Caco-2 (cell line): Measurements from ENCODE around the gene CREBBP. TPM values are rescaled to one million over a fixed set of nuclear protein-coding genes. Genes with fewer than 3 reads are reported as not detected.

Experiments
- BruUV-seq: library from RNA; stranded (reverse); fragments of 400-500 nt; replicated peaks from 2 replicates; lab custom pipeline; 2021; lab: Mats Ljungman, UMichigan
- CTCF ChIA-PET: fragments of 300-600 bp; sonication (Branson Sonifier 250); formaldehyde crosslinking; loops from one replicate; lab custom pipeline; 2022; ENCODE audit warnings: antibody characterized with exemption; lab: Charles Lee
- POLR2A ChIA-PET: fragments of 300-600 bp; sonication (Branson Sonifier 250); formaldehyde crosslinking; loops from one replicate; lab custom pipeline; 2022; ENCODE audit warnings: antibody characterized with exemption; lab: Charles Lee
- DNase-seq, 2 experiments: peaks; one replicate each; pipeline versions ENCODE4 v3.0.0 to v3.0.0-alpha.2; 2020 to 2022
- H3K27me3 ChIP-seq: replicated peaks from 2 replicates; pipeline ENCODE4 v1.6.0; 2011; ENCODE audit warnings: low read length; ENCODE audit not compliant: control insufficient read depth, insufficient read depth
- H3K36me3 ChIP-seq: 2 replicates; pipeline ENCODE4 v1.5.1; 2011; ENCODE audit warnings: low read length; ENCODE audit not compliant: control insufficient read depth, insufficient read depth
- H3K4me1 ChIP-seq: fragments of 250-450 bp; sonication (Bioruptor Pico); 2 replicates; pipeline ENCODE4 v1.5.1; 2020; ENCODE audit warnings: mild to moderate bottlenecking
- H3K4me3 ChIP-seq: 2 replicates; pipeline ENCODE4 v1.5.1; 2011; ENCODE audit warnings: low read depth, mild to moderate bottlenecking, control low read depth, low read length
- H3K9me3 ChIP-seq: fragments of 250-450 bp; sonication (Bioruptor Pico); 2 replicates; pipeline ENCODE4 v1.5.1; 2020; ENCODE audit warnings: mild to moderate bottlenecking, moderate library complexity
- H3K27ac Mint-ChIP-seq: one replicate; pipeline ENCODE4 v1.8.0; 2022; ENCODE audit warnings: mixed read lengths; ENCODE audit not compliant: unreplicated experiment
- H3K27me3 Mint-ChIP-seq: one replicate; pipeline ENCODE4 v1.8.0; 2022; ENCODE audit warnings: mixed read lengths; ENCODE audit not compliant: insufficient read depth, unreplicated experiment
- H3K36me3 Mint-ChIP-seq: one replicate; pipeline ENCODE4 v1.8.0; 2022; ENCODE audit warnings: mild to moderate bottlenecking, mixed read lengths; ENCODE audit not compliant: insufficient read depth, unreplicated experiment
- H3K4me1 Mint-ChIP-seq: one replicate; pipeline ENCODE4 v1.8.0; 2022; ENCODE audit warnings: low read depth, mixed read lengths; ENCODE audit not compliant: unreplicated experiment
- H3K4me3 Mint-ChIP-seq: one replicate; pipeline ENCODE4 v1.8.0; 2022; ENCODE audit warnings: mild to moderate bottlenecking, moderate library complexity, mixed read lengths; ENCODE audit not compliant: unreplicated experiment
- H3K9me3 Mint-ChIP-seq: one replicate; pipeline ENCODE4 v1.8.0; 2022; ENCODE audit warnings: mixed read lengths; ENCODE audit not compliant: unreplicated experiment
- intact Hi-C: fragments of 100-400 bp; cut with micrococcal nuclease; formaldehyde crosslinking; loops from one replicate; pipeline ENCODE4 v1.10.0; 2022; ENCODE audit not compliant: unreplicated experiment
- total RNA-seq: library from RNA; stranded (reverse); gene quantifications from 2 replicates; pipeline ENCODE4 v1.2.3, GENCODE V29; 2022
- TF ChIP-seq, protein P1 (sequence below), 2 experiments: fragments of 200-600 bp in 1 of 2; IDR thresholded peaks; 1 replicate in 1 of 2; 2 replicates in 1 of 2; pipeline versions ENCODE4 v1.5.1 to v1.8.0; 2011 to 2022; ENCODE audit warnings: antibody characterized with exemption in 1 of 2, control low read depth in 1 of 2, inconsistent platforms in 1 of 2, low read depth in 1 of 2, low read length in 1 of 2, mild to moderate bottlenecking in 1 of 2, moderate library complexity in 1 of 2; ENCODE audit not compliant: insufficient read depth in 1 of 2, severe bottlenecking in 1 of 2, unreplicated experiment in 1 of 2

CREBBP gene
- total RNA-seq, 1 experiment from 2014 or later: 65.3 TPM

DNA sequence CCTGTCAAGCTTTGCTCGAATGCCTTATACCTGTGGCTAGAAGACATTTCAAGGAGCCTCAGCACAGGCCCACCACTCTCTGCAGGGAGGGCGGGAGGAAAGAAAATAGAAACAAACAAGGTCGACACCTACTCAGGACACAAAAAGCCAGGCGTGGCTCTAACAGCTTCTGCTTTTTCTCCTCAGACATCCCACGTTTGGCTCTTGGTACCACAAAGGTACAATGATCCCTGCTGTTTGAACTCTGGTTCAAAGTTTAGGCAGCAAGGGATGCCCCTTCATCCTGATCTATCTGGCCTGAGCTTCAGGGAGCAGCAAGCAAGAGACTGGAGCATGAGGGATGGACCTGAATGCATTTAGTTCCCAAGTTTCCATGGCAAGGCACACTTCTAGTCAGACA is 57.1 kb downstream of the CREBBP start:
- H3K36me3 Mint-ChIP-seq: peaks cover 15% of the 10 kb centered on the region
- ChIA-PET CTCF (no interaction called here), POLR2A (no interaction called here)
- Histone ChIP-seq H3K27me3 (no peaks in the 10 kb centered on the region), H3K4me3 (no peak overlapping the region), H3K9me3 (no peaks in the 10 kb centered on the region), H3K36me3 (no peaks in the 10 kb centered on the region), H3K4me1 (no peaks in the 10 kb centered on the region)
- no TSS peak for BruUV-seq
- no peaks in the 10 kb centered on the region for H3K4me1 Mint-ChIP-seq
- H3K27ac Mint-ChIP-seq: no peak overlapping the region
- intact Hi-C loops: no loop called here
- no peaks in the 10 kb centered on the region for H3K9me3 Mint-ChIP-seq
- TF ChIP-seq, protein P1, sequence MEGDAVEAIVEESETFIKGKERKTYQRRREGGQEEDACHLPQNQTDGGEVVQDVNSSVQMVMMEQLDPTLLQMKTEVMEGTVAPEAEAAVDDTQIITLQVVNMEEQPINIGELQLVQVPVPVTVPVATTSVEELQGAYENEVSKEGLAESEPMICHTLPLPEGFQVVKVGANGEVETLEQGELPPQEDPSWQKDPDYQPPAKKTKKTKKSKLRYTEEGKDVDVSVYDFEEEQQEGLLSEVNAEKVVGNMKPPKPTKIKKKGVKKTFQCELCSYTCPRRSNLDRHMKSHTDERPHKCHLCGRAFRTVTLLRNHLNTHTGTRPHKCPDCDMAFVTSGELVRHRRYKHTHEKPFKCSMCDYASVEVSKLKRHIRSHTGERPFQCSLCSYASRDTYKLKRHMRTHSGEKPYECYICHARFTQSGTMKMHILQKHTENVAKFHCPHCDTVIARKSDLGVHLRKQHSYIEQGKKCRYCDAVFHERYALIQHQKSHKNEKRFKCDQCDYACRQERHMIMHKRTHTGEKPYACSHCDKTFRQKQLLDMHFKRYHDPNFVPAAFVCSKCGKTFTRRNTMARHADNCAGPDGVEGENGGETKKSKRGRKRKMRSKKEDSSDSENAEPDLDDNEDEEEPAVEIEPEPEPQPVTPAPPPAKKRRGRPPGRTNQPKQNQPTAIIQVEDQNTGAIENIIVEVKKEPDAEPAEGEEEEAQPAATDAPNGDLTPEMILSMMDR (IDR thresholded peaks at IDR 0.05; ENCODE audit: insufficient read depth in 1 of 2, low read depth in 1 of 2, low read length in 1 of 2, severe bottlenecking in 1 of 2, unreplicated experiment in 1 of 2): no peak
- H3K27me3 Mint-ChIP-seq: no peaks in the 10 kb centered on the region
- no peak overlapping the region for H3K4me3 Mint-ChIP-seq
- DNase-seq: no peak

DNA sequence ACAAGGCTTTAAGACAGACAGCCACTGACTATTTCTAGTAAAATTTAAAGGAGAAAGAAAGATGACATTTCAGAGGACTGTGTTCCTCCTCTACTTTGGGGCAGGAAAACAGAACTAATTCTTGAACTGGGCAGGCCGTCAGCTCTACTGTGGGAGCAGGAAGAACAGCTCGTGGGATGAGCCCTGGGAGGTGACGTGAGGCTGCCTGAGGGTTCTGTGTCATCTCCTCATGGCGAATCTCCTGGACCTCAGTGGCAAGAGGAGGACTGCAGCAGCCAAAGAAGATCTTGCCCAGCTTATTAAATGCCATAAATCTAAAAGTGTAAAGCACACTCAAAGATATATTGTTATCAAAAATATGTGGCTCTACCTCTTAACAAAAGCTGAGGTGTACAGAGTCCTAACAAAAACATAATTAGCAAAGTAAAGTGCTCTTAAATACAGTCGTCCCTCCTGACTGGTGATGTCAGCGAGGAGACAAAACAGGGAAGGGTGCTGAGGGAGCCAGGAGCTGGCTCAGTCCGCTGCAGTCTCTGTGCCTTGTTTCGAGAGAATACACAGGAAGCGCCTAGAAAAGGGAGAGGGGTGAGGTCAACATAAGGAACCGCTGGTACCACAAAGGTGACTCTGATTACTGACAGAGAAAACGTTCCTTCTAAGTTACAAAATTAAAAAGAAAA is 58.0 kb downstream of the CREBBP start:
- no TSS peak for BruUV-seq
- TF ChIP-seq, protein P1 (IDR thresholded peaks at IDR 0.05; ENCODE audit: insufficient read depth in 1 of 2, low read depth in 1 of 2, low read length in 1 of 2, severe bottlenecking in 1 of 2, unreplicated experiment in 1 of 2): no peak
- no peaks in the 10 kb centered on the region for H3K27me3 ChIP-seq
- ChIA-PET POLR2A (no interaction called here), CTCF (no interaction called here)
- no peak for DNase-seq
- no peaks in the 10 kb centered on the region for H3K9me3 ChIP-seq
- no peak overlapping the region for H3K4me3 Mint-ChIP-seq
- intact Hi-C loops: no loop called here
- no peaks in the 10 kb centered on the region for H3K4me1 Mint-ChIP-seq
- no peak overlapping the region for H3K4me3 ChIP-seq
- no peaks in the 10 kb centered on the region for H3K27me3 Mint-ChIP-seq
- H3K36me3 Mint-ChIP-seq: peaks cover 15% of the 10 kb centered on the region
- no peaks in the 10 kb centered on the region for H3K4me1 ChIP-seq
- H3K27ac Mint-ChIP-seq: no peak overlapping the region
- no peaks in the 10 kb centered on the region for H3K36me3 ChIP-seq
- H3K9me3 Mint-ChIP-seq: no peaks in the 10 kb centered on the region

DNA sequence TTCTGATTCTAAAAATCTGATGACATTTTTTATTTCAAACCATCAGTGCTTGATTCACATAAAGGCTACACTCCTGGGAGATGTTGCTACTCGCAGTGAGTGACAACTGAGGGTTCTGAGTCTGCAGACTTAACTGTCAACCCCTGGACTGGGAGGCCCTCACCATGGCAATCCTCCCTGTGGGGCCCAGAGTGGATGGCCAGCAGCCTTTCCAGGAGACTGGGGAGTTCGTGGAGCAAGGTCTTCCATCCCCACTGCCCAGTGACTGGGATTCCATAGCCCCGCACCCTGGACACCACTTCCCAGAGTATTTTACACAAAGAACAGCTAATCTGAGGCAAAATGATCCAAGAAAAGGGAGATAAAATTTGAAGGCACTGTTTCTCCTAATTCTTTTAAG is 59.3 kb downstream of the CREBBP start:
- POLR2A ChIA-PET: no interaction called here
- H3K4me3 Mint-ChIP-seq: no peak overlapping the region
- DNase-seq: no peak
- no peaks in the 10 kb centered on the region for H3K9me3 ChIP-seq
- H3K36me3 ChIP-seq: no peaks in the 10 kb centered on the region
- H3K27me3 Mint-ChIP-seq: no peaks in the 10 kb centered on the region
- H3K27ac Mint-ChIP-seq: no peak overlapping the region
- BruUV-seq: no TSS peak
- peaks cover 15% of the 10 kb centered on the region for H3K36me3 Mint-ChIP-seq
- no peak overlapping the region for H3K4me3 ChIP-seq
- H3K9me3 Mint-ChIP-seq: no peaks in the 10 kb centered on the region
- H3K27me3 ChIP-seq: no peaks in the 10 kb centered on the region
- no peaks in the 10 kb centered on the region for H3K4me1 Mint-ChIP-seq
- intact Hi-C loops: no loop called here
- CTCF ChIA-PET: no interaction called here
- H3K4me1 ChIP-seq: no peaks in the 10 kb centered on the region
- TF ChIP-seq, protein P1 (IDR thresholded peaks at IDR 0.05; ENCODE audit: insufficient read depth in 1 of 2, low read depth in 1 of 2, low read length in 1 of 2, severe bottlenecking in 1 of 2, unreplicated experiment in 1 of 2): no peak
